NCI-H446 (cell line): ENCODE results near the gene CALCOCO2.
"Not testable (repeated sequence)": the region's sequence is repeated elsewhere in the genome, so short reads cannot be mapped to it uniquely, and the experiment has no call there.

Source experiments
- DNase-seq, 2 experiments: peaks; one replicate each; lab custom pipeline; 2025; lab: John Stamatoyannopoulos, UW

Gene CALCOCO2

GRCh38 chr17:48830840-48831548, at the start of gene CALCOCO2:
CALCOCO2 (plus strand) TSS chr17:48831035; CDS start chr17:48841708, 10,673 bp downstream.
- DNase-seq, result peak; percentile 63 to 94

GRCh38 chr17:48787828-48788227, 43.0 kb upstream of the CALCOCO2 start:
- DNase-seq, result no peak

- no peak for DNase-seq
Observed at GRCh38 chr17:48790607-48791127, 40.2 kb upstream of the CALCOCO2 start.

GRCh38 chr17:48791128-48792032, 39.5 kb upstream of the CALCOCO2 start:
- DNase-seq, result peak in 1 of 2 experiments; percentile 66

GRCh38 chr17:48792033-48792798, 38.6 kb upstream of the CALCOCO2 start:
- DNase-seq, result no peak

- no peak for DNase-seq
Observed at GRCh38 chr17:48795444-48796162, 35.2 kb upstream of the CALCOCO2 start.

GRCh38 chr17:48796163-48796522, 34.7 kb upstream of the CALCOCO2 start:
- DNase-seq, result not testable (repeated sequence)

- no peak for DNase-seq
Observed at GRCh38 chr17:48799069-48799723, 31.6 kb upstream of the CALCOCO2 start.

GRCh38 chr17:48800626-48801217, 30.1 kb upstream of the CALCOCO2 start:
- no peak for DNase-seq

GRCh38 chr17:48804936-48805411, 25.9 kb upstream of the CALCOCO2 start:
- DNase-seq, result peak in 1 of 2 experiments; percentile 60

GRCh38 chr17:48809182-48809581, 21.7 kb upstream of the CALCOCO2 start:
- no peak for DNase-seq

GRCh38 chr17:48812001-48812400, 18.8 kb upstream of the CALCOCO2 start:
- DNase-seq, result no peak

GRCh38 chr17:48814504-48814903, 16.3 kb upstream of the CALCOCO2 start:
- peak in 1 of 2 experiments; percentile 54 for DNase-seq

GRCh38 chr17:48815311-48815710, 15.5 kb upstream of the CALCOCO2 start:
- no peak for DNase-seq

GRCh38 chr17:48816438-48816773, 14.4 kb upstream of the CALCOCO2 start:
- DNase-seq, result no peak

GRCh38 chr17:48816774-48817590, 13.9 kb upstream of the CALCOCO2 start, which contains the start of gene TTLL6:
TTLL6 (minus strand) TSS chr17:48817229; CDS start chr17:48817072, 157 bp downstream.
- DNase-seq, result peak; percentile 49 to 84

GRCh38 chr17:48818361-48818841, 12.4 kb upstream of the CALCOCO2 start:
- no peak for DNase-seq

- no peak for DNase-seq
Observed at GRCh38 chr17:48819466-48819865, 11.4 kb upstream of the CALCOCO2 start.

- not testable (repeated sequence) for DNase-seq
Observed at GRCh38 chr17:48820936-48821335, 9.9 kb upstream of the CALCOCO2 start.
